Measurements from ENCODE around the gene MTCL1.

The MTCL1 gene

GRCh38 chr18:8871489-8871888 lies 166.1 kb downstream of the MTCL1 start:
- DNase-seq = no peak

GRCh38 chr18:8874872-8875271 lies 169.5 kb downstream of the MTCL1 start:
- no peak for DNase-seq

GRCh38 chr18:8876887-8877286 lies 171.5 kb downstream of the MTCL1 start:
- no peak for DNase-seq

- no peak for DNase-seq
Observed at GRCh38 chr18:8881103-8881502, 175.7 kb downstream of the MTCL1 start.

Measured in NCI-H2081 treated with DMSO at 0.1 percent for 48 hours (cell line).